Right ventricle myocardium superior (tissue), 1 donor: ENCODE data around the gene FAM3A. TPM values are rescaled to one million over a fixed set of nuclear protein-coding genes. Genes with fewer than 3 reads are reported as not detected.

Source experiments
- total RNA-seq: library from RNA; stranded (reverse); fragmentation: NEBNext Ultra II Directional; extraction: Animal tissue kit (Norgen Biotek cat#: 25700); gene quantifications from one replicate; pipeline ENCODE4 v1.2.1, GENCODE V29; 2021
- donor health status: DM: no; HTN: yes; CAD: no; lungs with severe emphysema.

Gene FAM3A
- total RNA-seq, 1 donor from 2014 or later: 51.3 TPM

Other genes starting within 250 kb of the FAM3A start
- gene TEX28, start 221.1 kb downstream of the FAM3A start, total RNA-seq: not detected
- 14.0 TPM for gene TKTL1, start 220.4 kb downstream of the FAM3A start, total RNA-seq
- 216 TPM for gene FLNA, start 141.6 kb downstream of the FAM3A start, total RNA-seq
- gene EMD, start 136.9 kb downstream of the FAM3A start, total RNA-seq: 49.2 TPM
- 2,020 TPM for gene RPL10, start 117.9 kb downstream of the FAM3A start, total RNA-seq
- 57.7 TPM for gene DNASE1L1, start 107.0 kb downstream of the FAM3A start, total RNA-seq
- 36.1 TPM for gene TAFAZZIN, start 104.7 kb downstream of the FAM3A start, total RNA-seq
- 74.8 TPM for gene ATP6AP1, start 87.6 kb downstream of the FAM3A start, total RNA-seq
- 70.3 TPM for gene GDI1, start 79.1 kb downstream of the FAM3A start, total RNA-seq
- gene FAM50A, start 72.1 kb downstream of the FAM3A start, total RNA-seq: 45.6 TPM
- gene PLXNA3, start 58.0 kb downstream of the FAM3A start, total RNA-seq: 15.0 TPM
- gene LAGE3, start 37.0 kb downstream of the FAM3A start, total RNA-seq: 18.0 TPM
- 54.7 TPM for gene UBL4A, start 29.6 kb downstream of the FAM3A start, total RNA-seq
- gene SLC10A3, start 25.6 kb downstream of the FAM3A start, total RNA-seq: 11.1 TPM
- 9.3 TPM for gene G6PD, start 30.6 kb upstream of the FAM3A start, total RNA-seq
- 15.6 TPM for gene IKBKG, start 31.4 kb upstream of the FAM3A start, total RNA-seq
- gene CTAG1A, start 68.9 kb upstream of the FAM3A start, total RNA-seq: not detected
- gene CTAG1B, start 103.0 kb upstream of the FAM3A start, total RNA-seq: not detected
- not detected for gene CTAG2, start 137.3 kb upstream of the FAM3A start, total RNA-seq
- 11.9 TPM for gene GAB3, start 234.8 kb upstream of the FAM3A start, total RNA-seq
- 21.2 TPM for gene DKC1, start 246.6 kb upstream of the FAM3A start, total RNA-seq